CD4-positive, alpha-beta T cell (primary cell): ENCODE results near the gene GRIFIN. TPM values are rescaled to one million over a fixed set of nuclear protein-coding genes. Genes with fewer than 3 reads are reported as not detected.

Experiments used
- ATAC-seq: fragments of 200-7000 bp; cut with Tn5 transposase; one replicate; pipeline ENCODE4 v1.10.0; 2022; ENCODE audit warnings: mild to moderate bottlenecking; ENCODE audit not compliant: poor library complexity
- CTCF ChIA-PET: fragments of 350-600 bp; sonication (Branson Sonifier 250); formaldehyde crosslinking; loops from one replicate; lab custom pipeline; 2021; ENCODE audit warnings: antibody characterized with exemption, inconsistent platforms; lab: Charles Lee
- POLR2A ChIA-PET: fragments of 350-600 bp; sonication (Branson Sonifier 250); formaldehyde crosslinking; loops from one replicate; lab custom pipeline; 2021; ENCODE audit warnings: antibody characterized with exemption, inconsistent platforms; lab: Charles Lee
- DNase-seq, 14 experiments: peaks; one replicate each; pipeline ENCODE4 v3.0.0-alpha.2; 2013 to 2020; ENCODE audit warnings: mixed read lengths in 2 of 14
- H3K27ac ChIP-seq, 2 donors: one replicate each; pipeline versions ENCODE4 v1.5.1 to v1.7.0; 2013; ENCODE audit warnings: low read length in 2 of 2, low read depth in 1 of 2, mild to moderate bottlenecking in 1 of 2
- H3K27me3 ChIP-seq, 2 experiments: 1 replicate in 1 of 2; 2 replicates in 1 of 2; pipeline versions ENCODE4 v1.6.1 to v1.7.0; 2013; ENCODE audit warnings: low read length in 2 of 2, control low read depth in 1 of 2, mild to moderate bottlenecking in 1 of 2, moderate library complexity in 1 of 2; ENCODE audit not compliant: insufficient read depth in 2 of 2, control insufficient read depth in 1 of 2
- H3K36me3 ChIP-seq: one replicate; pipeline ENCODE4 v1.6.1; 2013; ENCODE audit warnings: low read length, control low read depth; ENCODE audit not compliant: insufficient read depth
- H3K4me1 ChIP-seq: one replicate; pipeline ENCODE4 v1.6.1; 2013; ENCODE audit warnings: low read length, control low read depth; ENCODE audit not compliant: insufficient read depth
- H3K4me3 ChIP-seq: one replicate; pipeline ENCODE4 v1.5.1; 2013; ENCODE audit warnings: mild to moderate bottlenecking, low read length, moderate library complexity
- H3K9me3 ChIP-seq, 2 experiments: 1 replicate in 1 of 2; 2 replicates in 1 of 2; pipeline versions ENCODE4 v1.6.1 to v1.7.0; 2013; ENCODE audit warnings: low read length in 2 of 2, mild to moderate bottlenecking in 2 of 2, control low read depth in 1 of 2, moderate library complexity in 1 of 2; ENCODE audit not compliant: control insufficient read depth in 1 of 2, insufficient read depth in 1 of 2
- H3K27ac Mint-ChIP-seq: one replicate; pipeline ENCODE4 v1.8.0; 2020; ENCODE audit warnings: mixed read lengths
- H3K27me3 Mint-ChIP-seq: one replicate; pipeline ENCODE4 v1.8.0; 2021; ENCODE audit warnings: mixed read lengths
- H3K36me3 Mint-ChIP-seq: one replicate; pipeline ENCODE4 v1.8.0; 2021; ENCODE audit warnings: low read depth, mixed read lengths
- H3K4me1 Mint-ChIP-seq: one replicate; pipeline ENCODE4 v1.8.0; 2021; ENCODE audit warnings: low read depth, mixed read lengths
- H3K4me3 Mint-ChIP-seq: one replicate; pipeline ENCODE4 v1.8.0; 2020; ENCODE audit warnings: mild to moderate bottlenecking, mixed read lengths
- H3K9me3 Mint-ChIP-seq: one replicate; pipeline ENCODE4 v1.8.0; 2020; ENCODE audit warnings: mixed read lengths
- intact Hi-C, 2 experiments: fragments of 100-400 bp; cut with DNase I in 1 of 2; cut with micrococcal nuclease in 1 of 2; formaldehyde crosslinking; loops; one replicate each; pipeline versions ENCODE4 v1.15.1 to v1.9.0; 2023 to 2025; cut with DNase I, micrococcal nuclease
- polyA plus RNA-seq, 2 donors: library from polyadenylated mRNA; unstranded; fragments of 120-200 nt; gene quantifications; one replicate each; pipeline ENCODE4 v1.2.1, GENCODE V29; 2013
- total RNA-seq, 174 experiments: library from RNA in 2 of 174; stranded (reverse) in 2 of 174; gene quantifications; one replicate each; pipeline ENCODE4 v1.2.3 and lab custom pipeline; 2021 to 2026
- TF ChIP-seq, protein P1 (sequence below): fragments of 200-600 bp; IDR thresholded peaks from one replicate; pipeline ENCODE4 v1.8.0; 2022; ENCODE audit warnings: antibody characterized with exemption, mild to moderate bottlenecking

Gene GRIFIN, protein sequence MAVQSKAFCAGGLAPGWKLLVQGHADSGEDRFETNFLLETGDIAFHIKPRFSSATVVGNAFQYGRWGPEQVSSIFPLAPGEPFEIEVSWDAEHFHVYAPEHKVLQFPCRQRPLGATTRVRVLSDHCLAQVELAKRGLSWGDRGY
- total RNA-seq = not detected
- polyA plus RNA-seq (2013, experiment 1 of 2) = not detected
- 0.15 TPM for polyA plus RNA-seq (2013, experiment 2 of 2)
- total RNA-seq (lab: John Stamatoyannopoulos, UW) = 0 to 0.09 (median 0) reads per million in 172 experiments

DNA sequence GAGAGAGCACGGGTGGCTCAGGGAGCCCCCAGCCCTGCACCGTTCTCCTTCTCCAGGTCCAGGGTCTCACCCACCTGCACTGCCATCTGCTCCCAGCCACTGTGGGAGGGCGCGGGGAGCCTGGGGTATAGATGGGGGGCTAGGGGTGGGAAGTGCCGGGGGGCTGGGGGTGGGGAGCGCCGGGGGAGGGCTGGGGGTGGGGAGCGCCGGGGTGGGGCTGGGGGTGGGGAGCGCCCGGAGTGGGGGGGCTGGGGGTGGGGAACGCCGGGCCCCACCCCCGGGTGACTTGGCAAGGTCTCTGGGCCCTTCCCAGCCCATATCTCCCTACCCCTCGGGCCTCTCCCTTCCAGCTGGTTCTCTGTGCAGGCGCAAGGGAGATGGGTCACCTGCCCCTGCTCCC lies at the start of gene GRIFIN:
Gene GRIFIN (minus strand): TSS at position 101 of the 400 bp plus-strand sequence. CDS start 15 bp downstream, at position 86.
- no peaks in the 10 kb centered on the region for H3K27me3 ChIP-seq
- no peaks in the 10 kb centered on the region for H3K27me3 Mint-ChIP-seq
- TF ChIP-seq, protein P1, sequence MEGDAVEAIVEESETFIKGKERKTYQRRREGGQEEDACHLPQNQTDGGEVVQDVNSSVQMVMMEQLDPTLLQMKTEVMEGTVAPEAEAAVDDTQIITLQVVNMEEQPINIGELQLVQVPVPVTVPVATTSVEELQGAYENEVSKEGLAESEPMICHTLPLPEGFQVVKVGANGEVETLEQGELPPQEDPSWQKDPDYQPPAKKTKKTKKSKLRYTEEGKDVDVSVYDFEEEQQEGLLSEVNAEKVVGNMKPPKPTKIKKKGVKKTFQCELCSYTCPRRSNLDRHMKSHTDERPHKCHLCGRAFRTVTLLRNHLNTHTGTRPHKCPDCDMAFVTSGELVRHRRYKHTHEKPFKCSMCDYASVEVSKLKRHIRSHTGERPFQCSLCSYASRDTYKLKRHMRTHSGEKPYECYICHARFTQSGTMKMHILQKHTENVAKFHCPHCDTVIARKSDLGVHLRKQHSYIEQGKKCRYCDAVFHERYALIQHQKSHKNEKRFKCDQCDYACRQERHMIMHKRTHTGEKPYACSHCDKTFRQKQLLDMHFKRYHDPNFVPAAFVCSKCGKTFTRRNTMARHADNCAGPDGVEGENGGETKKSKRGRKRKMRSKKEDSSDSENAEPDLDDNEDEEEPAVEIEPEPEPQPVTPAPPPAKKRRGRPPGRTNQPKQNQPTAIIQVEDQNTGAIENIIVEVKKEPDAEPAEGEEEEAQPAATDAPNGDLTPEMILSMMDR = no peak
- no peaks in the 10 kb centered on the region for H3K36me3 ChIP-seq
- no peaks in the 10 kb centered on the region for H3K4me1 Mint-ChIP-seq
- H3K4me1 ChIP-seq = peaks cover 19% of the 10 kb centered on the region
- DNase-seq (no peak), ATAC-seq (no peak)
- ChIA-PET POLR2A (no interaction called here), CTCF (no interaction called here)
- no peaks in the 10 kb centered on the region for H3K36me3 Mint-ChIP-seq
- no peaks in the 10 kb centered on the region for H3K9me3 Mint-ChIP-seq
- no peak within 1 kb of the TSS for H3K4me3 Mint-ChIP-seq
- H3K27ac Mint-ChIP-seq = no peak within 1 kb of the TSS
- no peaks in the 10 kb centered on the region for H3K9me3 ChIP-seq
- no peak within 1 kb of the TSS for H3K27ac ChIP-seq
- no peak within 1 kb of the TSS for H3K4me3 ChIP-seq
- intact Hi-C loops = loop anchor here in 1 of 2 experiments (5.0 kb wide), 1 partner anchor 46 kb away; no protein-coding TSS in a partner anchor

DNA sequence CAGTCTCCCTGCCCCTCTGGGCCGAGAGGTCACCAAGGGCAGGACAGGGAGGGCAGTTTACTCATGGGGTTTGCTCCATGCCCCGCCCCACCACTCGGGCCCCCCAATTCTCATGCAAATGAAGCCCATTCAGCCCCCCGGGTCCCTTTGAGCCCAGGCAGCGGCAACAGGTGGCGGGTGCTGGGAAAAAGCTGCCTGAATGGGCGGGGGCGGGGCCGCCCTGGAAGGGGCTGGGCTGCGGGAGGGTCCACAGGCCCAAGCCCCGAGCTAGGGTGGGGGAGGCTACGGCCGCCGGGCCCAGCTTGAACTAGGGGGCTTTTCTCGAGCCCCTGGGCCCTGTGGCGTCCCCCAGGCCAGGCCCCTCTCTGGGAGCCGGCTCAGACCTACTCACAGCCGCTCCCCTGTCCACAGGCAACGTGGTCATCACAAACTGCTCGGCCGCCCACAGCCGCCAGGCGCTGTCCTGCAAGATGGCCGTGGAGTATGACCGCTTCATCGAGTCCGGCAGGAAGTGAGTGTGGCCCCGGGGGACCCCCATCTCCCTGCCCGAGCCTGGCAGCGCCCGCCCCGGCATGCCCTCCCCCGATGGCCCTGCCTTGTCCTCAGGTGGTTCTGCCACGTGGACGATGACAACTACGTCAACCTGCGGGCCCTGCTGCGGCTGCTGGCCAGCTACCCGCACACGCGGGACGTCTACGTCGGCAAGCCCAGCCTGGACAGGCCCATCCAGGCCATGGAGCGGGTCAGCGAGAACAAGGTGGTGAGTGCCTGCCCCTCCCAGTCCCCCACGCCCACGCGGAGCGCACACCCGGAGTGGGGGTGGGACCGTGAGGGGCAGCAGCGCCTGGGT lies 48.8 kb upstream of the GRIFIN start:
- no peak for DNase-seq
- ATAC-seq = no peak
- intact Hi-C loops = loop anchor here (5.0 to 10.0 kb wide), 4 partner anchors 48 to 1290 kb away; partner anchors contain the start of genes GRIFIN (in 1 of the 2), SNX8 (in 1 of the 2), TTYH3 (in 1 of the 2) and UNCX (in 1 of the 2)
- TF ChIP-seq, protein P1 = no peak
- peaks cover 66% of the 10 kb centered on the region for H3K4me1 Mint-ChIP-seq
- H3K27me3 Mint-ChIP-seq = no peaks in the 10 kb centered on the region
- no peaks in the 10 kb centered on the region for H3K9me3 Mint-ChIP-seq
- ChIA-PET POLR2A (interaction anchor here (1.1 to 12.9 kb wide), 2 partner anchors 15 to 31 kb away, joined by 3 to 218 read pairs; no protein-coding TSS in a partner anchor), CTCF (no interaction called here)
- Histone ChIP-seq H3K36me3 (peaks cover 74% of the 10 kb centered on the region), H3K4me3 (no peak overlapping the region), H3K9me3 (no peaks in the 10 kb centered on the region), H3K4me1 (peaks cover 85% of the 10 kb centered on the region), H3K27ac (peak overlapping the region in 1 of 2 donors; percentile 50), H3K27me3 (no peaks in the 10 kb centered on the region)
- no peak overlapping the region for H3K4me3 Mint-ChIP-seq
- H3K27ac Mint-ChIP-seq = no peak overlapping the region
- peaks cover 66% of the 10 kb centered on the region for H3K36me3 Mint-ChIP-seq

DNA sequence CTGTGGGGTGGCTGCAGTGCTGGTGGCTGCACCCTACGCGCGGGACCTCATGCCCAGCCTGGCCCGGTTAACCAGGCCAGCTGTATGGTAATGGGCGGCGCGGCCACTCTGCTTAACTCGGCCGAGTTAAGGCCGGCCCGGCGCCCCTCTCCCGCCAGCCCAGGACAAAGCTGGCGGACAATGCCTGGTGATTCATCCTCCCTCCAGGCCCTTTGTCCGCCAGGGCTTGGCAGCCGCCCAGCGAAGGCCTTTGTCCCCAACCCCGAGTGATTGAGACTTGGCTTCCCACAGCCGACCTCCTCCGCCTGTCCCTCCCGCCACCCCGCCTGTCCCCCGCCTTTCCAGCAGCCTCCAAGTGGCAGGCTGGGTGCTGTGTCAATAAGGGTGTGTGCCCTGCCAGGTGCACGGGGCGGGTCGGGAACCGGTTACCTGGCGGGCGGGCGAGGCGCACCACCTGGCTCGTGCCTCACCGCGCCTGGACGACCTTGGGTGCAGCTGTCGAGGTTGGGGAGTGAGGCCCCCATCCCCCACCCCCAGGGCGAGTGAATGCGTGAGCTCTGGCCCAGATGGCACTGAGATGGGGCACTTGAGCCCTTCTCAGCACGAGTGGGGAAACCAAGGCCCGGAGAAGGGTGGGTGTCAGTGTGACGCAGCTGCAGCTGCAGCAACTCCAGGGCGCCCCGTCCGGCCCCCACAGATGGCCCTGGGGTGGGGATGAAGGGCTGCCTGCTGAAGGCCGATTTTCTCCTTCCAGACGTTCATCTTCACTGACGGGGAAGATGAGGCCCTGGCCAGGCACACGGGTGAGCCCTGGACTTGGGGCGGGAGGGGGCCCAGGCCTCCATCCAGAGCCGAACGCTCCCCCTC lies 48.0 kb upstream of the GRIFIN start:
- peak overlapping the region; percentile 96 for H3K27ac Mint-ChIP-seq

More for the DNA sequence above, 48.0 kb upstream of the GRIFIN start:
- Histone ChIP-seq H3K27me3 (no peaks in the 10 kb centered on the region), H3K4me3 (peak overlapping the region; percentile 99), H3K4me1 (peaks cover 78% of the 10 kb centered on the region), H3K27ac (peak overlapping the region in 1 of 2 donors; percentile 88), H3K36me3 (peaks cover 71% of the 10 kb centered on the region), H3K9me3 (no peaks in the 10 kb centered on the region)
- ChIA-PET POLR2A (interaction anchor here (1.1 to 12.9 kb wide), 2 partner anchors 14 to 32 kb away, joined by 3 to 218 read pairs; no protein-coding TSS in a partner anchor), CTCF (no interaction called here)
- intact Hi-C loops = loop anchor here (5.0 to 10.0 kb wide), 4 partner anchors 47 to 1289 kb away; partner anchors contain the start of genes GRIFIN (in 1 of the 2), SNX8 (in 1 of the 2), TTYH3 (in 1 of the 2) and UNCX (in 1 of the 2)
- H3K27me3 Mint-ChIP-seq = no peaks in the 10 kb centered on the region
- H3K4me3 Mint-ChIP-seq = peak overlapping the region; percentile 38
- peaks cover 65% of the 10 kb centered on the region for H3K36me3 Mint-ChIP-seq
- TF ChIP-seq, protein P1 = no peak
- DNase-seq (peak in 2 of 14 experiments; percentile 20 to 37), ATAC-seq (no peak)
- no peaks in the 10 kb centered on the region for H3K9me3 Mint-ChIP-seq
- peaks cover 59% of the 10 kb centered on the region for H3K4me1 Mint-ChIP-seq
